Right atrium auricular region (tissue), 2 donors: ENCODE data around the gene BAAT. TPM values are rescaled to one million over a fixed set of nuclear protein-coding genes. Genes with fewer than 3 reads are reported as not detected.

Experiments
- DNase-seq: peaks from one replicate; pipeline ENCODE4 v3.0.0-alpha.2; 2019; ENCODE audit warnings: low spot score
- H3K27ac ChIP-seq, 2 donors: fragments of 200-600 bp; sonication (generic); 1 replicate in 1 of 2; 2 replicates in 1 of 2; pipeline ENCODE4 v1.5.1; 2016 to 2019
- H3K27me3 ChIP-seq, 2 donors: fragments of 200-600 bp; sonication (generic); one replicate each; pipeline versions ENCODE4 v1.5.1 to v1.6.0; 2017 to 2019
- H3K36me3 ChIP-seq: fragments of 200-600 bp; sonication (generic); one replicate; pipeline ENCODE4 v1.5.1; 2016
- H3K4me1 ChIP-seq, 2 donors: fragments of 200-600 bp; sonication (generic); one replicate each; pipeline versions ENCODE4 v1.5.1 to v1.6.0; 2017 to 2019
- H3K4me3 ChIP-seq, 2 donors: fragments of 200-600 bp; sonication (generic); 1 replicate in 1 of 2; 2 replicates in 1 of 2; pipeline ENCODE4 v1.5.1; 2017 to 2019; ENCODE audit warnings: mild to moderate bottlenecking in 1 of 2, moderate library complexity in 1 of 2
- H3K9me3 ChIP-seq, 2 donors: fragments of 200-600 bp; sonication (generic); one replicate each; pipeline ENCODE4 v1.5.1; 2019
- CTCF ChIP-seq, 2 donors: fragments of 200-600 bp; sonication (generic); IDR thresholded peaks; one replicate each; pipeline ENCODE4 v1.5.1; 2019; ENCODE audit warnings: antibody characterized with exemption in 2 of 2
- total RNA-seq, 2 donors: library from RNA; depleted of rRNA; stranded (reverse); fragments of >200 nt; gene quantifications; one replicate each; pipeline ENCODE4 v1.1.0, GENCODE V29; 2016

Gene BAAT
- total RNA-seq, 2 donors from 2014 or later, result 0.20 TPM; not detected in 1

- no peaks in the 10 kb centered on the region for H3K27me3 ChIP-seq
- no peak overlapping the region for H3K27ac ChIP-seq
- H3K36me3 ChIP-seq, result no peaks in the 10 kb centered on the region
- H3K4me3 ChIP-seq, result no peak overlapping the region
- DNase-seq, result no peak
- TF ChIP-seq CTCF (IDR thresholded peaks at IDR 0.05), result no peak
- H3K9me3 ChIP-seq, result no peaks in the 10 kb centered on the region
- no peaks in the 10 kb centered on the region for H3K4me1 ChIP-seq
These were observed 29.8 kb downstream of the BAAT start for GRCh38 chr9:101354765-101355708.

GRCh38 chr9:101354143-101354764 lies 30.6 kb downstream of the BAAT start:
- TF ChIP-seq CTCF (IDR thresholded peaks at IDR 0.05), result no peak
- Histone ChIP-seq H3K4me1 (no peaks in the 10 kb centered on the region), H3K4me3 (no peak overlapping the region), H3K9me3 (no peaks in the 10 kb centered on the region), H3K36me3 (no peaks in the 10 kb centered on the region), H3K27ac (no peak overlapping the region), H3K27me3 (no peaks in the 10 kb centered on the region)
- no peak for DNase-seq

- H3K4me1 ChIP-seq, result no peaks in the 10 kb centered on the region
- H3K27me3 ChIP-seq, result no peaks in the 10 kb centered on the region
- TF ChIP-seq CTCF (IDR thresholded peaks at IDR 0.05), result no peak
- DNase-seq, result no peak
- H3K27ac ChIP-seq, result no peak overlapping the region
- no peaks in the 10 kb centered on the region for H3K36me3 ChIP-seq
- no peak overlapping the region for H3K4me3 ChIP-seq
- no peaks in the 10 kb centered on the region for H3K9me3 ChIP-seq
These were observed 31.1 kb downstream of the BAAT start for GRCh38 chr9:101353683-101354082.

GRCh38 chr9:101352892-101353463 lies 31.8 kb downstream of the BAAT start:
- no peak for DNase-seq
- Histone ChIP-seq H3K9me3 (no peaks in the 10 kb centered on the region), H3K36me3 (no peaks in the 10 kb centered on the region), H3K27me3 (no peaks in the 10 kb centered on the region), H3K4me3 (no peak overlapping the region), H3K4me1 (no peaks in the 10 kb centered on the region), H3K27ac (no peak overlapping the region)
- TF ChIP-seq CTCF (IDR thresholded peaks at IDR 0.05), result no peak

- H3K36me3 ChIP-seq, result no peaks in the 10 kb centered on the region
- H3K27me3 ChIP-seq, result no peaks in the 10 kb centered on the region
- DNase-seq, result no peak
- no peak overlapping the region for H3K4me3 ChIP-seq
- no peak for TF ChIP-seq CTCF (IDR thresholded peaks at IDR 0.05)
- no peak overlapping the region for H3K27ac ChIP-seq
- no peaks in the 10 kb centered on the region for H3K9me3 ChIP-seq
- H3K4me1 ChIP-seq, result no peaks in the 10 kb centered on the region
These were observed 34.5 kb downstream of the BAAT start for GRCh38 chr9:101350285-101350684.
